ENCODE measurements around the gene KIFAP3.

GRCh38 chr1:169914531-169914930 is 160.0 kb downstream of the KIFAP3 start:
- TF ChIP-seq CTCF (IDR thresholded peaks at IDR 0.05) (no peak), POLR2A (IDR thresholded peaks at IDR 0.05) (no peak)
